HCT116 (cell line): ENCODE data around the gene DCLRE1B. TPM values are rescaled to one million over a fixed set of nuclear protein-coding genes. Genes with fewer than 3 reads are reported as not detected.

Source experiments
- ATAC-seq: fragments of 200-7000 bp; cut with Tn5 transposase; 2 replicates; pipeline ENCODE4 v1.9.1; 2020; ENCODE audit warnings: mild to moderate bottlenecking, moderate library complexity
- BruUV-seq: library from RNA; stranded (reverse); fragments of 400-500 nt; replicated peaks from 2 replicates; lab custom pipeline; 2021; lab: Mats Ljungman, UMichigan
- CTCF ChIA-PET: fragments of 300-600 bp; sonication (Branson Sonifier 250); formaldehyde crosslinking; loops from one replicate; lab custom pipeline; 2021; ENCODE audit warnings: antibody characterized with exemption; lab: Charles Lee
- POLR2A ChIA-PET: fragments of 300-600, 350-600 bp; sonication (Branson Sonifier 250); formaldehyde crosslinking; loops from one replicate; lab custom pipeline; 2021; ENCODE audit warnings: antibody characterized with exemption; lab: Charles Lee
- RAD21 ChIA-PET, 2 experiments: fragments of 300-600 bp; sonication (Branson Sonifier 250); formaldehyde crosslinking; loops; one replicate each; lab custom pipeline; 2023; ENCODE audit warnings: low total read pairs in 2 of 2; ENCODE audit not compliant: uncharacterized antibody in 2 of 2, unreplicated experiment in 2 of 2, low non-redundant PET in 1 of 2; lab: Charles Lee
- DNase-seq: peaks from one replicate; pipeline ENCODE4 v3.0.0-alpha.2; 2010; ENCODE audit warnings: low read depth, low spot score
- H2AFZ ChIP-seq: fragments of 200-600 bp; shearing (Covaris generic), sonication (generic); 2 replicates; pipeline ENCODE4 v1.6.1; 2017; ENCODE audit warnings: low read depth, mixed run types, mixed read lengths, antibody characterized with exemption, low read length; ENCODE audit not compliant: poor library complexity, severe bottlenecking
- H3K27ac ChIP-seq: 2 replicates; pipeline ENCODE4 v1.5.1; 2012; ENCODE audit warnings: low read depth, low read length
- H3K27me3 ChIP-seq: fragments of 200-600 bp; sonication (generic); 2 replicates; pipeline ENCODE4 v1.6.1; 2016; ENCODE audit warnings: mixed run types, low read length, mixed read lengths; ENCODE audit not compliant: insufficient read depth
- H3K36me3 ChIP-seq, 2 experiments: fragments of 200-500 bp in 1 of 2; fragments of 200-600 bp in 1 of 2; sonication (Bioruptor generic) in 1 of 2; sonication (generic) in 1 of 2; 2 replicates each; pipeline versions ENCODE4 v1.5.1 to v1.6.1; 2014 to 2016; ENCODE audit warnings: low read length in 2 of 2, inconsistent platforms in 1 of 2, mixed read lengths in 1 of 2, mixed run types in 1 of 2; ENCODE audit not compliant: insufficient read depth in 2 of 2, control insufficient read depth in 1 of 2
- H3K4me1 ChIP-seq, 2 experiments: fragments of 200-600 bp in 1 of 2; sonication (generic) in 1 of 2; 2 replicates each; pipeline versions ENCODE4 v1.5.1 to v1.6.1; 2012 to 2017; ENCODE audit warnings: low read length in 2 of 2, inconsistent platforms in 1 of 2, mild to moderate bottlenecking in 1 of 2, mixed read lengths in 1 of 2, mixed run types in 1 of 2, moderate library complexity in 1 of 2; ENCODE audit not compliant: insufficient read depth in 2 of 2, control insufficient read depth in 1 of 2
- H3K4me2 ChIP-seq: fragments of 200-600 bp; sonication (generic); 2 replicates; pipeline ENCODE4 v1.6.1; 2017; ENCODE audit warnings: mixed run types, low read length, mixed read lengths
- H3K4me3 ChIP-seq, 2 experiments: fragments of 200-600 bp in 1 of 2; sonication (generic) in 1 of 2; replicated peaks in 1 of 2; 2 replicates each; pipeline ENCODE4 v1.5.1; 2011 to 2016; ENCODE audit warnings: low read length in 2 of 2, control low read depth in 1 of 2, low read depth in 1 of 2, mild to moderate bottlenecking in 1 of 2, mixed read lengths in 1 of 2, mixed run types in 1 of 2
- H3K79me2 ChIP-seq: fragments of 200-600 bp; sonication (generic); 2 replicates; pipeline ENCODE4 v1.6.1; 2017; ENCODE audit warnings: mild to moderate bottlenecking, mixed run types, low read length, moderate library complexity, mixed read lengths; ENCODE audit not compliant: insufficient read depth
- H3K9ac ChIP-seq: fragments of 200-600 bp; sonication (generic); 2 replicates; pipeline ENCODE4 v1.6.1; 2016; ENCODE audit warnings: low read length, mixed read lengths
- H3K9me2 ChIP-seq: fragments of 200-600 bp; sonication (generic), shearing (Covaris generic); 2 replicates; pipeline ENCODE4 v1.6.1; 2017; ENCODE audit warnings: mixed run types, mild to moderate bottlenecking, moderate library complexity; ENCODE audit not compliant: insufficient read depth
- H3K9me3 ChIP-seq, 2 experiments: fragments of 200-500 bp in 1 of 2; fragments of 200-600 bp in 1 of 2; sonication (Bioruptor generic) in 1 of 2; sonication (generic) in 1 of 2; 2 replicates each; pipeline ENCODE4 v1.6.1; 2014 to 2017; ENCODE audit warnings: low read length in 2 of 2, mixed read lengths in 2 of 2, inconsistent platforms in 1 of 2, low read depth in 1 of 2, mild to moderate bottlenecking in 1 of 2, mixed run types in 1 of 2, moderate library complexity in 1 of 2; ENCODE audit not compliant: control insufficient read depth in 1 of 2, insufficient read depth in 1 of 2
- H4K20me1 ChIP-seq: fragments of 200-600 bp; sonication (generic), shearing (Covaris generic); 2 replicates; pipeline ENCODE4 v1.6.1; 2017; ENCODE audit warnings: mixed run types, mild to moderate bottlenecking, moderate library complexity; ENCODE audit not compliant: insufficient read depth
- CBX3 ChIP-seq: IDR thresholded peaks from 2 replicates; pipeline ENCODE4 v1.6.1; 2012; ENCODE audit warnings: low read depth
- CEBPB ChIP-seq: IDR thresholded peaks from 2 replicates; pipeline ENCODE4 v1.6.1; 2012; ENCODE audit warnings: low read depth
- EGR1 ChIP-seq: IDR thresholded peaks from 2 replicates; pipeline ENCODE4 v1.6.1; 2012; ENCODE audit warnings: low read depth
- ELF1 ChIP-seq: IDR thresholded peaks from 2 replicates; pipeline ENCODE4 v1.6.1; 2012; ENCODE audit warnings: low read depth, borderline replicate concordance
- EZH2 ChIP-seq: fragments of 200-600 bp; sonication (generic); IDR thresholded peaks from 2 replicates; pipeline ENCODE4 v1.6.1; 2017; ENCODE audit warnings: antibody characterized with exemption, mixed run types
- EZH2phosphoT487 ChIP-seq: fragments of 200-600 bp; IDR thresholded peaks from 2 replicates; pipeline ENCODE4 v1.6.1; 2018; ENCODE audit warnings: antibody characterized with exemption, borderline replicate concordance
- JUND ChIP-seq: IDR thresholded peaks from 2 replicates; pipeline ENCODE4 v1.6.1; 2012
- POLR2A ChIP-seq: IDR thresholded peaks from 2 replicates; pipeline ENCODE4 v1.7.0; 2011; ENCODE audit warnings: borderline replicate concordance; ENCODE audit not compliant: insufficient read depth, insufficient read length; ENCODE audit errors: extremely low read depth
- RAD21 ChIP-seq: IDR thresholded peaks from 2 replicates; pipeline ENCODE4 v1.6.1; 2012; ENCODE audit warnings: low read depth, mild to moderate bottlenecking
- SP1 ChIP-seq: IDR thresholded peaks from 2 replicates; pipeline ENCODE4 v1.6.1; 2012; ENCODE audit warnings: low read depth
- SRF ChIP-seq: IDR thresholded peaks from 2 replicates; pipeline ENCODE4 v1.6.1; 2012; ENCODE audit warnings: low read depth
- ZNF274 ChIP-seq: fragments of 200-500 bp; sonication (Bioruptor generic); IDR thresholded peaks from 2 replicates; pipeline ENCODE4 v1.6.1; 2014; ENCODE audit warnings: mild to moderate bottlenecking, low read depth, low read length, inconsistent platforms
- intact Hi-C: fragments of 100-400 bp; cut with micrococcal nuclease; formaldehyde crosslinking; loops from 2 replicates; pipeline ENCODE4 v1.10.0; 2022
- total RNA-seq: library from RNA; stranded (reverse); gene quantifications from one replicate; pipeline ENCODE4 v1.2.1, GENCODE V29; 2021; ENCODE audit not compliant: unreplicated experiment
- TF ChIP-seq, protein P1 (sequence below): IDR thresholded peaks from 2 replicates; pipeline ENCODE4 v1.6.1; 2012
- TF ChIP-seq, protein P2 (sequence below): IDR thresholded peaks from 2 replicates; pipeline ENCODE4 v1.6.1; 2011; ENCODE audit warnings: mild to moderate bottlenecking, low read length, moderate library complexity; ENCODE audit not compliant: insufficient replicate concordance; ENCODE audit errors: extremely low read depth

The DCLRE1B gene
- total RNA-seq, 1 experiment from 2014 or later, result 13.4 TPM

GRCh38 chr1:113859478-113860175 lies 45.5 kb upstream of the DCLRE1B start:
- Histone ChIP-seq H3K79me2 (no peaks in the 10 kb centered on the region), H3K4me2 (no peak overlapping the region), H3K9ac (no peak overlapping the region), H3K36me3 (no peaks in the 10 kb centered on the region), H3K9me3 (no peaks in the 10 kb centered on the region), H3K9me2 (no peaks in the 10 kb centered on the region), H3K4me1 (peaks cover 0 to 6% of the 10 kb centered on the region in 2 experiments; a peak in 1 of 4 replicates), H3K27ac (no peak overlapping the region), H2AFZ (no peak overlapping the region), H3K4me3 (no peak overlapping the region), H4K20me1 (no peaks in the 10 kb centered on the region), H3K27me3 (no peaks in the 10 kb centered on the region)
- DNase-seq (no peak), ATAC-seq (no peak)
- BruUV-seq, result no TSS peak
- ChIA-PET RAD21 (no interaction called here), POLR2A (interaction anchor here (0.6 kb wide), 1 partner anchor 46 kb away, joined by 4 read pairs; no protein-coding TSS in a partner anchor), CTCF (interaction anchor here (1.3 kb wide), 1 partner anchor 25 kb away, joined by 4 read pairs; no protein-coding TSS in a partner anchor)
- no peak for TF ChIP-seq EZH2
- no peak for TF ChIP-seq CBX3
- TF ChIP-seq, protein P1, sequence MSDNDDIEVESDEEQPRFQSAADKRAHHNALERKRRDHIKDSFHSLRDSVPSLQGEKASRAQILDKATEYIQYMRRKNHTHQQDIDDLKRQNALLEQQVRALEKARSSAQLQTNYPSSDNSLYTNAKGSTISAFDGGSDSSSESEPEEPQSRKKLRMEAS, result no peak
- TF ChIP-seq, protein P2, sequence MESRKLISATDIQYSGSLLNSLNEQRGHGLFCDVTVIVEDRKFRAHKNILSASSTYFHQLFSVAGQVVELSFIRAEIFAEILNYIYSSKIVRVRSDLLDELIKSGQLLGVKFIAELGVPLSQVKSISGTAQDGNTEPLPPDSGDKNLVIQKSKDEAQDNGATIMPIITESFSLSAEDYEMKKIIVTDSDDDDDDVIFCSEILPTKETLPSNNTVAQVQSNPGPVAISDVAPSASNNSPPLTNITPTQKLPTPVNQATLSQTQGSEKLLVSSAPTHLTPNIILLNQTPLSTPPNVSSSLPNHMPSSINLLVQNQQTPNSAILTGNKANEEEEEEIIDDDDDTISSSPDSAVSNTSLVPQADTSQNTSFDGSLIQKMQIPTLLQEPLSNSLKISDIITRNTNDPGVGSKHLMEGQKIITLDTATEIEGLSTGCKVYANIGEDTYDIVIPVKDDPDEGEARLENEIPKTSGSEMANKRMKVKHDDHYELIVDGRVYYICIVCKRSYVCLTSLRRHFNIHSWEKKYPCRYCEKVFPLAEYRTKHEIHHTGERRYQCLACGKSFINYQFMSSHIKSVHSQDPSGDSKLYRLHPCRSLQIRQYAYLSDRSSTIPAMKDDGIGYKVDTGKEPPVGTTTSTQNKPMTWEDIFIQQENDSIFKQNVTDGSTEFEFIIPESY, result no peak
- no peak for TF ChIP-seq POLR2A
- no peak for TF ChIP-seq SP1
- no peak for TF ChIP-seq EGR1
- no peak for TF ChIP-seq CEBPB
- TF ChIP-seq ZNF274, result no peak
- TF ChIP-seq ELF1, result no peak
- TF ChIP-seq JUND, result no peak
- TF ChIP-seq RAD21, result no peak
- TF ChIP-seq SRF, result no peak
- no peak for TF ChIP-seq EZH2phosphoT487
- intact Hi-C loops, result no loop called here
